Measurements from ENCODE around the gene HADH. TPM values are rescaled to one million over a fixed set of nuclear protein-coding genes. Genes with fewer than 3 reads are reported as not detected.

HADH gene
- total RNA-seq, 6 experiments from 2014 or later: 28.9 to 35.5 (median 32.8) TPM

GRCh38 chr4:108078024-108078733 is 88.5 kb downstream of the HADH start:
- no peak for DNase-seq

DNA sequence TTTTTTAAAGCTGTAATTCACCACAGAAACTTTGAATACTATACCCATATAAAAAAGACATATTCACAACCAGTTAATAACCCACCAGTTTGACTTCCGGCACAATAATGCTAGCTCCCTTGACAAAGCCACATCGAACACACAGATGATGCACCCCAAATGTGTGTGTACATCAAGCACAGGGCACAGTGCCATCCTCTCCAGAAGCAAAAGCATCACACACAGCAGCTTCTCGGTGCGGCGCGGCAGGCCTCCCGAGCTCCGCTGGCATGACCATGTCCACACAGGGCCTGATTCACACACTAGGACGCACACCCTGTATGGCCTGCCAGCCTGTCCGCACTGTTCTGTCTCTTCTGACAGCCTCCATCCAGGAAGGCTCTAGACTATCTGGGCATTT is 91.1 kb downstream of the HADH start:
- no peak overlapping the region for H3K27ac Mint-ChIP-seq
- no peaks in the 10 kb centered on the region for H3K4me1 Mint-ChIP-seq (ENCODE audit: low read depth)
- peaks cover 21% of the 10 kb centered on the region for H3K27me3 Mint-ChIP-seq (ENCODE audit: insufficient read depth)
- DNase-seq: no peak
- no peaks in the 10 kb centered on the region for H3K36me3 Mint-ChIP-seq (ENCODE audit: low read depth)
- no peak for TF ChIP-seq CTCF (IDR thresholded peaks at IDR 0.05)
- no peaks in the 10 kb centered on the region for H3K9me3 Mint-ChIP-seq
- H3K4me3 Mint-ChIP-seq: no peak overlapping the region

More at GRCh38 chr4:108078024-108078733, 88.5 kb downstream of the HADH start:
- Mint-ChIP-seq H3K27ac (no peak overlapping the region), H3K9me3 (no peaks in the 10 kb centered on the region), H3K36me3 (ENCODE audit: low read depth) (no peaks in the 10 kb centered on the region), H3K27me3 (ENCODE audit: insufficient read depth) (peaks cover 20% of the 10 kb centered on the region), H3K4me3 (no peak overlapping the region), H3K4me1 (ENCODE audit: low read depth) (no peaks in the 10 kb centered on the region)
- TF ChIP-seq CTCF (IDR thresholded peaks at IDR 0.05): no peak

DNA sequence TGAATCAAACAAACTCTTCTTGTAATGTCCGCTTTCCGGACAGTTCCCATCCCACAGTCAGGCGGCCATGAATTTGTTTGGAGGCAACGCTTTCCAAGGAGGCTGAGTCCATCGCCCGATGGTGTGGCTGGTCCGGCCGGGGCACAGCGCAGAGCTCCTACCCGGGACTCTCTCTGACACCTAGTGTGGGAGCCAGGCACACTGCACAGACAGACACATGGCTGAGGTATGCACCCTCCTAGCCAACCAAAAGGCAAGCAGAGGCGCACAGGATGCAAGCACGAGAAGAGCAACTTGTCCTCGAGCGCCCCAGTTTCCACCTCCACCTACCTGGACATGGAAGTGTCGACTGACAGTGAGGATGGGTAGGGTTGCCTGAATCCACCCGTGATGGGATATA is 91.6 kb downstream of the HADH start:
- Mint-ChIP-seq H3K4me3 (no peak overlapping the region), H3K36me3 (ENCODE audit: low read depth) (no peaks in the 10 kb centered on the region), H3K9me3 (no peaks in the 10 kb centered on the region), H3K27me3 (ENCODE audit: insufficient read depth) (peaks cover 21% of the 10 kb centered on the region), H3K4me1 (ENCODE audit: low read depth) (no peaks in the 10 kb centered on the region), H3K27ac (no peak overlapping the region)
- TF ChIP-seq CTCF (IDR thresholded peaks at IDR 0.05): no peak
- no peak for DNase-seq

Other genes with a start within 250 kb of the HADH start
- 10 to 100 TPM; 30.5 to 45.9 (median 34.7) TPM for gene SGMS2, start 165.0 kb upstream of the HADH start, total RNA-seq (2021; fragmentation: NEBNext Ultra II Directional; extraction: Animal tissue kit (Norgen Biotek cat#: 25700))
- 10 to 100 TPM; 17.7 to 25.5 (median 21.7) TPM for gene CYP2U1, start 58.3 kb upstream of the HADH start, total RNA-seq (2021; fragmentation: NEBNext Ultra II Directional; extraction: Animal tissue kit (Norgen Biotek cat#: 25700))
- under 1 TPM in 3 of 6 experiments, not detected in 3; 0.22 to 0.37 (median 0.31) TPM for gene LEF1, start 179.0 kb downstream of the HADH start, total RNA-seq (2021; fragmentation: NEBNext Ultra II Directional; extraction: Animal tissue kit (Norgen Biotek cat#: 25700))

Measured in HFFc6 (cell line).